OCI-LY7 (cell line): ENCODE data around the gene REXO1. TPM values are rescaled to one million over a fixed set of nuclear protein-coding genes. Genes with fewer than 3 reads are reported as not detected.
"Not testable (repeated sequence)": the region's sequence is repeated elsewhere in the genome, so short reads cannot be mapped to it uniquely, and the experiment has no call there.

Experiments used
- BruUV-seq: library from RNA; stranded (reverse); fragments of 400-500 nt; replicated peaks from 2 replicates; lab custom pipeline; 2021; lab: Mats Ljungman, UMichigan
- CTCF ChIA-PET: fragments of 300-600 bp; sonication (Branson Sonifier 250); formaldehyde crosslinking; loops from one replicate; lab custom pipeline; 2022; ENCODE audit warnings: antibody characterized with exemption; ENCODE audit not compliant: unreplicated experiment; lab: Charles Lee
- POLR2A ChIA-PET: fragments of 300-600 bp; sonication (Branson Sonifier 250); formaldehyde crosslinking; loops from one replicate; lab custom pipeline; 2022; ENCODE audit warnings: antibody characterized with exemption; lab: Charles Lee
- DNase-seq: peaks from one replicate; pipeline ENCODE4 v3.0.0-alpha.2; 2015; ENCODE audit warnings: low spot score
- H2AFZ ChIP-seq: fragments of 200-600 bp; sonication (generic), shearing (Covaris generic); 2 replicates; pipeline ENCODE4 v1.6.1; 2014; ENCODE audit warnings: mild to moderate bottlenecking, antibody characterized with exemption, low read length, moderate library complexity
- H3K27ac ChIP-seq: fragments of 200-600 bp; sonication (generic); 2 replicates; pipeline ENCODE4 v1.5.1; 2014; ENCODE audit warnings: mixed run types, low read depth, mild to moderate bottlenecking, moderate library complexity, low read length, inconsistent platforms; ENCODE audit not compliant: poor library complexity, severe bottlenecking
- H3K36me3 ChIP-seq: fragments of 200-600 bp; sonication (generic); 2 replicates; pipeline ENCODE4 v1.6.1; 2014; ENCODE audit warnings: mild to moderate bottlenecking, antibody characterized with exemption, low read length, moderate library complexity, mixed read lengths; ENCODE audit not compliant: insufficient read depth
- H3K4me1 ChIP-seq: fragments of 200-600 bp; sonication (generic); 2 replicates; pipeline ENCODE4 v1.5.1; 2014; ENCODE audit warnings: mild to moderate bottlenecking, low read length; ENCODE audit not compliant: insufficient read depth, poor library complexity, severe bottlenecking
- H3K4me2 ChIP-seq: fragments of 200-600 bp; sonication (generic); 2 replicates; pipeline ENCODE4 v1.6.1; 2014; ENCODE audit warnings: mild to moderate bottlenecking, low read length
- H3K4me3 ChIP-seq: fragments of 200-600 bp; sonication (generic); 2 replicates; pipeline ENCODE4 v1.5.1; 2014; ENCODE audit warnings: mild to moderate bottlenecking, low read depth, low read length; ENCODE audit not compliant: poor library complexity, severe bottlenecking
- H3K79me2 ChIP-seq: fragments of 200-600 bp; sonication (generic); 2 replicates; pipeline ENCODE4 v1.6.1; 2016; ENCODE audit warnings: low read depth, mild to moderate bottlenecking, low read length, moderate library complexity, mixed read lengths; ENCODE audit not compliant: insufficient read depth
- H3K9me2 ChIP-seq: fragments of 200-600 bp; sonication (generic); 2 replicates; pipeline ENCODE4 v1.6.1; 2016; ENCODE audit warnings: mild to moderate bottlenecking, low read length, mixed read lengths; ENCODE audit not compliant: insufficient read depth
- H3K9me3 ChIP-seq: fragments of 200-600 bp; sonication (generic); 2 replicates; pipeline ENCODE4 v1.6.1; 2014; ENCODE audit warnings: mild to moderate bottlenecking, mixed run types, low read length, mixed read lengths
- H4K20me1 ChIP-seq: fragments of 200-600 bp; sonication (generic); 2 replicates; pipeline ENCODE4 v1.6.1; 2014; ENCODE audit warnings: mild to moderate bottlenecking, antibody characterized with exemption, low read length, moderate library complexity, mixed read lengths; ENCODE audit not compliant: insufficient read depth
- EZH2phosphoT487 ChIP-seq: fragments of 200-600 bp; sonication (generic); IDR thresholded peaks from 2 replicates; pipeline ENCODE4 v1.6.1; 2018; ENCODE audit warnings: low read depth, borderline replicate concordance, mild to moderate bottlenecking, mixed run types, antibody characterized with exemption, low read length, moderate library complexity, mixed read lengths
- intact Hi-C: fragments of 100-400 bp; cut with micrococcal nuclease; formaldehyde crosslinking; loops from one replicate; pipeline ENCODE4 v1.10.0; 2022; ENCODE audit not compliant: unreplicated experiment
- total RNA-seq, 2 experiments: library from RNA; depleted of rRNA in 1 of 2; stranded (reverse); fragments of >200 nt in 1 of 2; shearing (Covaris generic) in 1 of 2; gene quantifications; 2 replicates each; pipeline ENCODE4 v1.2.3, GENCODE V29; 2014 to 2022
- TF ChIP-seq, protein P1 (sequence below): fragments of 200-600 bp; sonication (generic); conservative IDR thresholded peaks from 2 replicates; pipeline ENCODE4 v1.5.1; 2014; ENCODE audit warnings: mild to moderate bottlenecking, antibody characterized with exemption, low read length, moderate library complexity, mixed read lengths

The REXO1 gene
- total RNA-seq, 2 experiments from 2014 or later, result 24.0 to 52.8 TPM

DNA sequence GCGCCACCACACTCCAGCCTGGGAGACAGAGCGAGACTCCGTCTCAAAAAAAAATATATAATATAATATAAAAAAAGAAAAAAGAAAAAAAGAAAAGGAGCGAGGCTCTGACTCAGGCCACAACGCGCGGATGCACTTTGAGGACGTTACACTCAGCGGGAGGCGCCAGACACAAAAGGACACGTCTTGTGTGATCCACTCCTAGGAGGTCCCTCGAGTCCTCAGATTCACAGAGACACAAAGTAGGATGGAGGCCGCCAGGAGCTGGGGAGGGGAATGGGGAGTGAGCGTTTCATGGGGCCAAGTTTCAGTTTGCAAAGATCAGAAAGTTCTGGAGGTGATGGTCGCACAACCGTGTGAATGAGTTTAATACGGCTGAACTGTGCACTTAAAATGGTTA is 45.5 kb upstream of the REXO1 start:
- H3K4me1 ChIP-seq, result peaks cover 47% of the 10 kb centered on the region
- ChIA-PET CTCF (no interaction called here), POLR2A (no interaction called here)
- no peaks in the 10 kb centered on the region for H3K36me3 ChIP-seq
- no peaks in the 10 kb centered on the region for H3K9me3 ChIP-seq
- no peak for DNase-seq
- H3K4me3 ChIP-seq, result no peak overlapping the region
- TF ChIP-seq EZH2phosphoT487, result no peak
- TF ChIP-seq, protein P1, sequence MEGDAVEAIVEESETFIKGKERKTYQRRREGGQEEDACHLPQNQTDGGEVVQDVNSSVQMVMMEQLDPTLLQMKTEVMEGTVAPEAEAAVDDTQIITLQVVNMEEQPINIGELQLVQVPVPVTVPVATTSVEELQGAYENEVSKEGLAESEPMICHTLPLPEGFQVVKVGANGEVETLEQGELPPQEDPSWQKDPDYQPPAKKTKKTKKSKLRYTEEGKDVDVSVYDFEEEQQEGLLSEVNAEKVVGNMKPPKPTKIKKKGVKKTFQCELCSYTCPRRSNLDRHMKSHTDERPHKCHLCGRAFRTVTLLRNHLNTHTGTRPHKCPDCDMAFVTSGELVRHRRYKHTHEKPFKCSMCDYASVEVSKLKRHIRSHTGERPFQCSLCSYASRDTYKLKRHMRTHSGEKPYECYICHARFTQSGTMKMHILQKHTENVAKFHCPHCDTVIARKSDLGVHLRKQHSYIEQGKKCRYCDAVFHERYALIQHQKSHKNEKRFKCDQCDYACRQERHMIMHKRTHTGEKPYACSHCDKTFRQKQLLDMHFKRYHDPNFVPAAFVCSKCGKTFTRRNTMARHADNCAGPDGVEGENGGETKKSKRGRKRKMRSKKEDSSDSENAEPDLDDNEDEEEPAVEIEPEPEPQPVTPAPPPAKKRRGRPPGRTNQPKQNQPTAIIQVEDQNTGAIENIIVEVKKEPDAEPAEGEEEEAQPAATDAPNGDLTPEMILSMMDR, result no peak
- H2AFZ ChIP-seq, result no peak overlapping the region
- BruUV-seq, result no TSS peak
- intact Hi-C loops, result no loop called here
- H3K9me2 ChIP-seq, result no peaks in the 10 kb centered on the region
- H4K20me1 ChIP-seq, result no peaks in the 10 kb centered on the region
- no peak overlapping the region for H3K4me2 ChIP-seq
- no peaks in the 10 kb centered on the region for H3K79me2 ChIP-seq
- no peak overlapping the region for H3K27ac ChIP-seq

DNA sequence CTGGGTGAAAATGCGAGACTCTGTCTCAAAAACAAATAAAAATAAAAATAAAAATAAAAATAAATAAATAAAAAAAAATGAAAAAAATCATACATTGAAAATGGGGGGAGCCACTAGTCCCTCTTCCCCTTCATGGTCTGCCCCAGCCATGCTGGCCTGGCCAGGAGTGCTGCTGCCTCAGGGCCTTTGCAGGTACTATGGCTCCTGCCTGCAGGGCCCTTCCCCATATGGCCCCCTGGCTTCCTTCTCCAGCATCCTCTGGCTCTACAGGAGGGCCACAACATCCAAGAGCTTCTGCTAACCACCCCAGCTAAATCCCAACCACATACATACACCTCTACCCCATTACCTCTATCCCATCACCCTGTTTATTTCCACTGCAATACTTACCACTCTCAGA is 41.6 kb upstream of the REXO1 start:
- no TSS peak for BruUV-seq
- no peak overlapping the region for H3K4me3 ChIP-seq
- no peaks in the 10 kb centered on the region for H4K20me1 ChIP-seq
- CTCF ChIA-PET, result no interaction called here
- H3K27ac ChIP-seq, result no peak overlapping the region
- H3K4me2 ChIP-seq, result no peak overlapping the region
- H3K4me1 ChIP-seq, result peaks cover 16% of the 10 kb centered on the region
- no peak for DNase-seq
- no peak for TF ChIP-seq EZH2phosphoT487
- TF ChIP-seq, protein P1, result no peak
- no peaks in the 10 kb centered on the region for H3K36me3 ChIP-seq
- no peak overlapping the region for H2AFZ ChIP-seq
- H3K9me3 ChIP-seq, result no peaks in the 10 kb centered on the region
- intact Hi-C loops, result no loop called here
- H3K79me2 ChIP-seq, result peaks cover under 1% of the 10 kb centered on the region
- POLR2A ChIA-PET, result no interaction called here
- H3K9me2 ChIP-seq, result no peaks in the 10 kb centered on the region

GRCh38 chr19:1888385-1888784 is 40.1 kb upstream of the REXO1 start:
- intact Hi-C loops, result no loop called here
- TF ChIP-seq, protein P1, result no peak
- no peak for TF ChIP-seq EZH2phosphoT487
- Histone ChIP-seq H3K27ac (no peak overlapping the region), H3K9me2 (no peaks in the 10 kb centered on the region), H4K20me1 (0 out of 2 replicates have a peak, but pooled peaks cover 5% of the 10 kb centered on the region), H2AFZ (no peak overlapping the region), H3K4me2 (no peak overlapping the region), H3K4me1 (peaks cover 20% of the 10 kb centered on the region), H3K9me3 (no peaks in the 10 kb centered on the region), H3K79me2 (peaks cover 16% of the 10 kb centered on the region), H3K36me3 (no peaks in the 10 kb centered on the region), H3K4me3 (no peak overlapping the region)
- CTCF ChIA-PET, result no interaction called here
- POLR2A ChIA-PET, result no interaction called here
- DNase-seq, result no peak
- BruUV-seq, result no TSS peak

DNA sequence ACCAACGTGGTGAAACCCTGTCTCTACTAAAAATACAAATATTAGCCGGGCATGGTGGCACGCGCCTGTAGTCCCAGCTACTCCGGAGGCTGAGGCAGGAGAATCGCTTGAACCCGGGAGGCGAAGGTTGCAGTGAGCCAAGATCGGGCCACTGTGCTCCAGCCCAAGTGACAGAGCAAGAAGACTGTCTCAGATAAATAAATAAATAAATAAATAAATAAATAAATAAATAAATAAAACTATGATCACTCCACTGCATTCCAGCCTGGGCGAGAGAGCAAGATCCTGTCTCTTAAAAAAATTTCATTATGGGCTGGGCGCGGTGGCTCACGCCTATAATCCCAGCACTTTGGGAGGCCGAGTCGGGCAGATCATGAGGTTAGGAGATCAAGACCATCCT is 38.1 kb upstream of the REXO1 start:
- CTCF ChIA-PET, H3K9me2 ChIP-seq, BruUV-seq, H4K20me1 ChIP-seq, intact Hi-C loops, DNase-seq, H2AFZ ChIP-seq, H3K36me3 ChIP-seq, H3K4me2 ChIP-seq, H3K9me3 ChIP-seq, H3K27ac ChIP-seq, H3K4me3 ChIP-seq: not testable (repeated sequence)
- Histone ChIP-seq H3K79me2 (peaks cover 35% of the 10 kb centered on the region), H3K4me1 (peaks cover 37% of the 10 kb centered on the region)
- POLR2A ChIA-PET, result interaction anchor here (1.2 kb wide), 1 partner anchor 18 kb away, joined by 3 read pairs; no protein-coding TSS in a partner anchor
